Activated CD8-positive, alpha-beta T cell treated with anti-CD3 and anti-CD28 coated beads, Interleukin-2, amount 10 ng/mL, durations not matched to agents 7 days and 5 days (primary cell): ENCODE measurements around the gene CSF2RB. TPM values are rescaled to one million over a fixed set of nuclear protein-coding genes. Genes with fewer than 3 reads are reported as not detected.

Experiments used
- ATAC-seq: fragments of 150-1000 bp; cut with Tn5 transposase; one replicate; pipeline ENCODE4 v1.10.0; 2021; ENCODE audit warnings: moderate library complexity
- CTCF ChIA-PET: fragments of 350-600 bp; sonication (Branson Sonifier 250); formaldehyde crosslinking; loops from one replicate; lab custom pipeline; 2021; ENCODE audit warnings: antibody characterized with exemption; lab: Charles Lee
- POLR2A ChIA-PET: fragments of 350-600 bp; sonication (Branson Sonifier 250); formaldehyde crosslinking; loops from one replicate; lab custom pipeline; 2021; ENCODE audit warnings: antibody characterized with exemption; lab: Charles Lee
- DNase-seq: peaks from one replicate; pipeline ENCODE4 v3.0.0-alpha.2; 2020
- H3K27ac Mint-ChIP-seq: one replicate; pipeline ENCODE4 v1.8.0; 2021; ENCODE audit warnings: mild to moderate bottlenecking, mixed read lengths
- H3K27me3 Mint-ChIP-seq: one replicate; pipeline ENCODE4 v1.8.0; 2021; ENCODE audit warnings: low read depth, mixed read lengths
- H3K36me3 Mint-ChIP-seq: one replicate; pipeline ENCODE4 v1.8.0; 2021; ENCODE audit warnings: low read depth, mixed read lengths
- H3K4me1 Mint-ChIP-seq: one replicate; pipeline ENCODE4 v1.8.0; 2021; ENCODE audit warnings: low read depth, mixed read lengths
- H3K4me3 Mint-ChIP-seq: one replicate; pipeline ENCODE4 v1.8.0; 2021; ENCODE audit warnings: mild to moderate bottlenecking, mixed read lengths
- H3K9me3 Mint-ChIP-seq: one replicate; pipeline ENCODE4 v1.8.0; 2022; ENCODE audit warnings: mixed read lengths; ENCODE audit not compliant: insufficient read depth
- total RNA-seq, 2 experiments: library from RNA; stranded (reverse); gene quantifications; one replicate each; pipeline ENCODE4 v1.2.3, GENCODE V29; 2021

CSF2RB gene
- total RNA-seq, 2 experiments from 2014 or later, result 1.4 TPM

GRCh38 chr22:36902143-36902926 lies 11.1 kb upstream of the CSF2RB start:
- Mint-ChIP-seq H3K9me3 (no peaks in the 10 kb centered on the region), H3K4me3 (no peak overlapping the region), H3K4me1 (peaks cover 37% of the 10 kb centered on the region), H3K27me3 (peaks cover 11% of the 10 kb centered on the region), H3K36me3 (peaks cover 6% of the 10 kb centered on the region), H3K27ac (peak overlapping the region; percentile 2)
- DNase-seq (no peak), ATAC-seq (no peak)
- CTCF ChIA-PET, result interaction anchor here (1.0 to 3.0 kb wide), 5 partner anchors 25 to 74 kb away, joined by 3 to 8 read pairs (median 5); no protein-coding TSS in a partner anchor
- POLR2A ChIA-PET, result interaction anchor here (1.1 to 1.2 kb wide), 2 partner anchors 10 to 42 kb away, joined by 3 to 4 read pairs; partner anchors contain the start of gene NCF4

- DNase-seq, result no peak
- Mint-ChIP-seq H3K36me3 (no peaks in the 10 kb centered on the region), H3K9me3 (no peaks in the 10 kb centered on the region), H3K4me3 (no peak overlapping the region), H3K4me1 (peaks cover 28% of the 10 kb centered on the region), H3K27me3 (peaks cover 18% of the 10 kb centered on the region), H3K27ac (no peak overlapping the region)
- ATAC-seq, result no peak
- ChIA-PET CTCF (interaction anchor here (0.7 to 1.0 kb wide), 2 partner anchors 48 to 358 kb away, joined by 3 to 4 read pairs; no protein-coding TSS in a partner anchor), POLR2A (interaction anchor here (0.6 kb wide), 1 partner anchor 34 kb away, joined by 3 read pairs; no protein-coding TSS in a partner anchor)
These were observed 9.1 kb upstream of the CSF2RB start for GRCh38 chr22:36904260-36904880.

DNA sequence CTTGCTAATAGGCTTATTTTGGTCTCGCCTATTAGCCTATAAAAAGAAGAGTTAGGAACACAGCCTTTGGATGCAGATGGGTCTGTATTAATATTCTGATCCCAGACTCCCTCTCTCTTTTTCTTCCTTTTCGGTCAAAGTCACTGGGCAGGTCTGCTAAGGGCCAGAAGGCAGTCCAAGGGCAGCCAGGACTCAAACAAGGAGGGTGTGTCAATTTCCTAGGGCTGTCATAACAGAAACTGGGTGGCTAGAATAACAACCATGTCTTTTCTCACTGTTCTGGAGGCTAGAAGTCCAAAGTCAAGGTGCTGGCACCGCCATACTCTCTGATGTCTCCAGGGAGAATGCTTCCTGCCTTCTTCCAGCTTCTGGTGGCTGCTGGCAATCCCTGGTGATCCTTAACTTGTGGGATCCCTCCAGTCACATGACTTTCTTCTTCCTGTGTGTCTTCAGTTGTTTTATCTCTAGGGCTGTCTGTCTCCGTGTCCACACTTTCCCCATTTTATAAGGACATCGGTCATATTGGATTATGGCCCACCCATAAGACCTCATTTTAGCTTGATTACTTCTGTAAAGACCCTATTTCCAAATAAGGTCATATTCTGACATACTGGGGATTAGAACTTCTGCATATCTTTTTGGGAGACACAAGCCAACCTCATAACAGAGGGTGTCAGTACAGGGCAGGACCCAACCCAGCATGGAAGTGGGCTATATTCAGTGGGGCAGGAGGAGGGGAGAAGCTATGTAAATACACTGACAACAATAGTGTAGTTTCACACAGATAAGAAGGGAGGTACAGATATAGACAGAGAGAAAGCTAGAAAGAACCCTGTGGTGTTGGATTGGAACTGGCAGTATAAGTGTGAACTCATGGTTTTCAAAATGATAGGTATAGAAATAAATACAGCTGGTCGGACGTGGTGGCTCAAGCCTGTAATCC lies 5.9 kb upstream of the CSF2RB start:
- peaks cover 37% of the 10 kb centered on the region for H3K27me3 Mint-ChIP-seq
- no peak for ATAC-seq
- no peak overlapping the region for H3K4me3 Mint-ChIP-seq
- CTCF ChIA-PET, result interaction anchor here (1.5 to 3.8 kb wide), 2 partner anchors 51 to 54 kb away, joined by 4 to 11 read pairs; no protein-coding TSS in a partner anchor
- peaks cover 2% of the 10 kb centered on the region for H3K4me1 Mint-ChIP-seq
- no peaks in the 10 kb centered on the region for H3K9me3 Mint-ChIP-seq
- no peak overlapping the region for H3K27ac Mint-ChIP-seq
- H3K36me3 Mint-ChIP-seq, result no peaks in the 10 kb centered on the region
- POLR2A ChIA-PET, result interaction anchor here (0.6 kb wide), 1 partner anchor 192 kb away, joined by 6 read pairs; no protein-coding TSS in a partner anchor
- no peak for DNase-seq

- no peaks in the 10 kb centered on the region for H3K9me3 Mint-ChIP-seq
- H3K4me1 Mint-ChIP-seq, result no peaks in the 10 kb centered on the region
- no peaks in the 10 kb centered on the region for H3K36me3 Mint-ChIP-seq
- H3K27ac Mint-ChIP-seq, result no peak overlapping the region
- H3K4me3 Mint-ChIP-seq, result no peak overlapping the region
- ChIA-PET POLR2A (no interaction called here), CTCF (interaction anchor here (3.8 kb wide), 1 partner anchor 54 kb away, joined by 11 read pairs; no protein-coding TSS in a partner anchor)
- no peak for DNase-seq
- H3K27me3 Mint-ChIP-seq, result peaks cover 34% of the 10 kb centered on the region
- no peak for ATAC-seq
These were observed 3.0 kb upstream of the CSF2RB start for GRCh38 chr22:36910461-36910860.

- no peak overlapping the region for H3K27ac Mint-ChIP-seq
- DNase-seq (no peak), ATAC-seq (no peak)
- ChIA-PET CTCF (no interaction called here), POLR2A (no interaction called here)
- H3K4me3 Mint-ChIP-seq, result no peak overlapping the region
- H3K9me3 Mint-ChIP-seq, result no peaks in the 10 kb centered on the region
- H3K27me3 Mint-ChIP-seq, result peaks cover 35% of the 10 kb centered on the region
- no peaks in the 10 kb centered on the region for H3K36me3 Mint-ChIP-seq
- H3K4me1 Mint-ChIP-seq, result no peaks in the 10 kb centered on the region
These were observed 1.4 kb upstream of the CSF2RB start for GRCh38 chr22:36911887-36912661.

DNA sequence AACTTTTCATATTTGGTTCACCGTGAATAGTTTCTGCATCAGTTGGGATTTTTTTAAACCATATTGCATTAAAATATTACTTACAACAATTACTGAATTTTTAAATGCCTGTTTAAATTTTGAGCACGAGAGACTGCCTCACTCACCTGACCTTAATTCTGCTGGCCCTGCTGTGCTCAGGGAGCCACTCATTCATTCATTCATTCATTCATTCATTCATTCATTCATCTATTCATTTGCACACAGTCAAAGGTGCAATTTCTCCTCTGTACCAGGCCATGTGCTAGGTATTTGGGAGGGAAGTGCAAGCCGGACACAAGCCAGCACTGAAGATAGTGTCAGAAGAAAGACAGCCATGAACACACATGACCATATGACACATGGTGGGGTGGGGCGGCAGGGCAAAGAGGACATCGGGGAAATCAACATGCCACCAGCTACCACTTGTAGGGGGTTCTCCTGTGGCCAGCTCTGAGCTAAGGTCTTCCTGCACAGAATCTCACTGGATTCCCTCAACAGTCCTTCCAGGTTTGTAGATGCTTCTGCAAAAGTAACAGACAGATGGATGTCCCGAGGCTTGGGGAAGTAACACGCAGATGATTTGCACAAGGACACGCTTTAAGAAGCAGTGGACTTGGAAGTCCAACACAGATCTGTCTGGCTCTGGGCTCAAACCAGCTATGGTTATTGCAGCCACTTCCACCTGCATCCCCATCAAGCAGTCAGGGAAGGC lies 568 bp upstream of the CSF2RB start:
- Mint-ChIP-seq H3K4me3 (no peak overlapping the region), H3K4me1 (no peaks in the 10 kb centered on the region), H3K27me3 (peaks cover 34% of the 10 kb centered on the region), H3K27ac (no peak overlapping the region), H3K9me3 (no peaks in the 10 kb centered on the region), H3K36me3 (no peaks in the 10 kb centered on the region)
- ChIA-PET POLR2A (no interaction called here), CTCF (interaction anchor here (1.5 kb wide), 1 partner anchor 57 kb away, joined by 6 read pairs; no protein-coding TSS in a partner anchor)
- ATAC-seq (no peak), DNase-seq (no peak)

- Mint-ChIP-seq H3K36me3 (no peaks in the 10 kb centered on the region), H3K9me3 (no peaks in the 10 kb centered on the region), H3K27me3 (peaks cover 32% of the 10 kb centered on the region), H3K27ac (peak overlapping the region; percentile 27), H3K4me3 (no peak overlapping the region), H3K4me1 (no peaks in the 10 kb centered on the region)
- POLR2A ChIA-PET, result interaction anchor here (0.9 kb wide), 1 partner anchor 53 kb away, joined by 4 read pairs; no protein-coding TSS in a partner anchor
- DNase-seq (no peak), ATAC-seq (no peak)
- CTCF ChIA-PET, result interaction anchor here (1.3 to 1.5 kb wide), 2 partner anchors 58 to 59 kb away, joined by 6 read pairs; no protein-coding TSS in a partner anchor
These were observed 943 bp downstream of the CSF2RB start for GRCh38 chr22:36914390-36914752.

DNA sequence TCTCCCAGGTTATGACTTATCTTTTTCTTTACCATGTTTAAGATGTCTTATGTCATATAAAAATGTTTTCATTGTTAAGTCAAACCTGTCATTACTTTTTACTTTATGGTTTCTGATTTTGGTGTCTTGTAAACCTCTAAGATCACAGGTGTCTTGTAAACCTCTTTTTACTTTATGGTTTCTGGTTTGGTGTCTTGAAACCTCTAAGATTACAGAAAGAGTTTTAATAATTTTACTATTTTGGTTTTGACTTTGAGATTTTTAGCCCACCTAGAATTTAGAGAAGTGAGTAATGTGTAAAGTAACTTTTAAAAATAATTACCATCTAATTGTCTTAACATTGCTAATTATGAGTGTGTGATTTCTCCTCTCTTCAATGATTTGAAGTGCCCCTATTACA lies 2.6 kb downstream of the CSF2RB start:
- H3K36me3 Mint-ChIP-seq, result no peaks in the 10 kb centered on the region
- H3K4me1 Mint-ChIP-seq, result no peaks in the 10 kb centered on the region
- DNase-seq (no peak), ATAC-seq (no peak)
- H3K4me3 Mint-ChIP-seq, result no peak overlapping the region
- ChIA-PET CTCF (no interaction called here), POLR2A (no interaction called here)
- H3K27ac Mint-ChIP-seq, result no peak overlapping the region
- H3K9me3 Mint-ChIP-seq, result no peaks in the 10 kb centered on the region
- peaks cover 31% of the 10 kb centered on the region for H3K27me3 Mint-ChIP-seq

DNA sequence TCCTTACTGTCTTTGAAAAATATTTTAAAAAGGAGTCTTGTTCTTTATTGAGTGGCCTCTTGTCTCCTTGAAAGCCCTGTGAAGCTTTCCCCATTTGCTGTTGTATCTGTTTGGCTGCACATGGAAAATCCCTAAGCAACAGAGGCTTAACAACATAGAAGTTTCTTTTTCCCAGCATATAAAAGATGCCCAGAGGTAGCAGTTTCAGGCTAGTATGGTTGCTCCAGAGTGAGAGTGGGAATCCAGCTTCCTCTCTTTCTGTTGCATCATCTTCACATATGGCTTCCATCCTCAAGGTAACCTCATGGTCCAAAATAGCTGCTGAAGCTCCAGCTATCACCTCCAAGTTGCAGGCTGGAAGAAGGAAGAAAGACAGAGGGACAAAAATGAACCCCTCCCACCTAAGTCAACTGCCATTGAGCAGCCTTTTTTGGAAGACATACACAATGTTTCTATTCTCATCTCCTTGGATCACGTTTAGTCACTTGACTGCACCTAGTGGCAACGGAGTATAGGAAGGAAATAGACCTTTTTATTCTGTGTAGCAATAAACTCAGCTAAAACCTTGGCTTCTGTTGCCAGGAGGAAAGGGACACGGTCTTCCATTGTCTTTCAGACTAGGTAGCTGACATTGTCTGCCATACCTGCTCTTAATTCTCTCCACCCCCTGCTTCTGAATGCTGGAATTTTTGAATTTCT lies 5.3 kb downstream of the CSF2RB start:
- POLR2A ChIA-PET, result no interaction called here
- CTCF ChIA-PET, result interaction anchor here (2.0 kb wide), 1 partner anchor 62 kb away, joined by 7 read pairs; no protein-coding TSS in a partner anchor

More for the DNA sequence above, 5.3 kb downstream of the CSF2RB start:
- H3K4me3 Mint-ChIP-seq, result no peak overlapping the region
- peaks cover 25% of the 10 kb centered on the region for H3K27me3 Mint-ChIP-seq
- ATAC-seq, result no peak
- no peaks in the 10 kb centered on the region for H3K9me3 Mint-ChIP-seq
- H3K36me3 Mint-ChIP-seq, result no peaks in the 10 kb centered on the region
- DNase-seq, result no peak
- H3K4me1 Mint-ChIP-seq, result no peaks in the 10 kb centered on the region
- H3K27ac Mint-ChIP-seq, result no peak overlapping the region
